RWPE1 (cell line): ENCODE results near the gene ASB13.

Experiments used
- CTCF ChIA-PET: fragments of 350-600 bp; sonication (Branson Sonifier 250); formaldehyde crosslinking; extraction: SDS; loops from one replicate; lab custom pipeline; 2021; lab: Yijun Ruan, JAX
- POLR2A ChIA-PET: fragments of 400-600 bp; formaldehyde crosslinking; extraction: SDS; loops from one replicate; lab custom pipeline; 2020; ENCODE audit warnings: antibody characterized with exemption; ENCODE audit not compliant: low non-redundant PET; lab: Yijun Ruan, JAX
- DNase-seq: peaks from one replicate; pipeline ENCODE4 v3.0.0; 2012; ENCODE audit warnings: low spot score
- H3K27ac ChIP-seq: fragments of 450-650 bp; 2 replicates; pipeline ENCODE4 v1.5.1; 2017
- CTCF ChIP-seq: fragments of 450-650 bp; conservative IDR thresholded peaks from 2 replicates; pipeline ENCODE4 v1.5.1; 2017; ENCODE audit warnings: low read depth, mild to moderate bottlenecking

ASB13 gene

GRCh38 chr10:5649746-5650145 is 16.6 kb downstream of the ASB13 start:
- TF ChIP-seq CTCF = no peak
- H3K27ac ChIP-seq = 0 out of 2 replicates have a peak overlapping the region, but pooled peaks have one; percentile 1
- DNase-seq = no peak
- CTCF ChIA-PET = no interaction called here
- POLR2A ChIA-PET = no interaction called here

- DNase-seq = no peak
- no peak overlapping the region for H3K27ac ChIP-seq
- CTCF ChIA-PET = no interaction called here
- no peak for TF ChIP-seq CTCF
- POLR2A ChIA-PET = no interaction called here
Measured at GRCh38 chr10:5648494-5649457, 17.6 kb downstream of the ASB13 start.

GRCh38 chr10:5647507-5648240 is 18.7 kb downstream of the ASB13 start:
- ChIA-PET CTCF (no interaction called here), POLR2A (interaction anchor here (0.6 kb wide), 1 partner anchor 242 kb away, joined by 3 read pairs; the partner anchor contains the start of gene FBH1)
- DNase-seq = no peak
- H3K27ac ChIP-seq = no peak overlapping the region
- no peak for TF ChIP-seq CTCF

- TF ChIP-seq CTCF = no peak
- POLR2A ChIA-PET = no interaction called here
- no peak overlapping the region for H3K27ac ChIP-seq
- no peak for DNase-seq
- CTCF ChIA-PET = interaction anchor here (0.6 kb wide), 1 partner anchor 517 kb away, joined by 3 read pairs; no protein-coding TSS in a partner anchor
Measured at GRCh38 chr10:5645944-5646617, 20.3 kb downstream of the ASB13 start.

- no peak for DNase-seq
- no peak overlapping the region for H3K27ac ChIP-seq
- ChIA-PET CTCF (no interaction called here), POLR2A (no interaction called here)
- no peak for TF ChIP-seq CTCF
Measured at GRCh38 chr10:5645375-5645774, 21.0 kb downstream of the ASB13 start.

- TF ChIP-seq CTCF = no peak
- ChIA-PET POLR2A (no interaction called here), CTCF (no interaction called here)
- no peak overlapping the region for H3K27ac ChIP-seq
- DNase-seq = no peak
Measured at GRCh38 chr10:5644930-5645329, 21.5 kb downstream of the ASB13 start.
